Right kidney (tissue), 1 donor: ENCODE measurements around the gene VPS13C.

Experiments
- DNase-seq: peaks from one replicate; pipeline ENCODE4 v3.0.0-alpha.2; 2016

VPS13C gene

GRCh38 chr15:61936528-61937195 is 123.6 kb downstream of the VPS13C start:
- DNase-seq = no peak

- no peak for DNase-seq
These were observed 124.8 kb downstream of the VPS13C start for GRCh38 chr15:61935493-61935892.

- DNase-seq = no peak
These were observed 130.8 kb downstream of the VPS13C start for GRCh38 chr15:61929452-61929851.

GRCh38 chr15:61923173-61923572 is 137.1 kb downstream of the VPS13C start:
- no peak for DNase-seq

GRCh38 chr15:61921093-61921492 is 139.2 kb downstream of the VPS13C start:
- no peak for DNase-seq

- no peak for DNase-seq
These were observed 142.8 kb downstream of the VPS13C start for GRCh38 chr15:61917457-61917856.

GRCh38 chr15:61916104-61916503 is 144.1 kb downstream of the VPS13C start:
- no peak for DNase-seq

- no peak for DNase-seq
These were observed 144.6 kb downstream of the VPS13C start for GRCh38 chr15:61915640-61916039.

GRCh38 chr15:61910839-61911369 is 149.3 kb downstream of the VPS13C start:
- no peak for DNase-seq

- DNase-seq = no peak
These were observed 152.0 kb downstream of the VPS13C start for GRCh38 chr15:61908241-61908640.

- no peak for DNase-seq
These were observed 152.5 kb downstream of the VPS13C start for GRCh38 chr15:61907753-61908086.

- no peak for DNase-seq
These were observed 153.1 kb downstream of the VPS13C start for GRCh38 chr15:61906961-61907752.

- no peak for DNase-seq
These were observed 167.1 kb downstream of the VPS13C start for GRCh38 chr15:61893146-61893545.

GRCh38 chr15:61892140-61892539 is 168.1 kb downstream of the VPS13C start:
- DNase-seq = no peak

GRCh38 chr15:61890106-61890505 is 170.1 kb downstream of the VPS13C start:
- no peak for DNase-seq

- DNase-seq = no peak
These were observed 170.5 kb downstream of the VPS13C start for GRCh38 chr15:61889706-61890105.

- DNase-seq = no peak
These were observed 172.0 kb downstream of the VPS13C start for GRCh38 chr15:61888074-61888780.

GRCh38 chr15:61880084-61880483 is 180.2 kb downstream of the VPS13C start:
- DNase-seq = no peak

- DNase-seq = no peak
These were observed 181.0 kb downstream of the VPS13C start for GRCh38 chr15:61879219-61879618.

- no peak for DNase-seq
These were observed 188.2 kb downstream of the VPS13C start for GRCh38 chr15:61871926-61872522.

- no peak for DNase-seq
These were observed 190.6 kb downstream of the VPS13C start for GRCh38 chr15:61869656-61870055.

GRCh38 chr15:61861962-61862361 is 198.3 kb downstream of the VPS13C start:
- DNase-seq = no peak
